ENCODE data around the gene SPIRE2. TPM values are rescaled to one million over a fixed set of nuclear protein-coding genes. Genes with fewer than 3 reads are reported as not detected.

SPIRE2 gene
- total and polyA plus RNA-seq, 2 experiments from 2014 or later, result 18.4 to 21.7 TPM

- H3K4me2 ChIP-seq, result no peak overlapping the region
- no peaks in the 10 kb centered on the region for H3K9me3 ChIP-seq (ENCODE audit: low read depth)
- TF ChIP-seq EZH2 (IDR thresholded peaks at IDR 0.05; ENCODE audit: borderline replicate concordance) (no peak), EZH2phosphoT487 (IDR thresholded peaks at IDR 0.05; ENCODE audit: low read depth, severe bottlenecking, unreplicated experiment) (no peak), CTCF (IDR thresholded peaks at IDR 0.05; ENCODE audit: poor library complexity) (no peak)
- no peaks in the 10 kb centered on the region for H3K27me3 ChIP-seq
- H3K79me2 ChIP-seq, result peaks cover 83% of the 10 kb centered on the region
- no peak for DNase-seq (ENCODE audit: low spot score)
- 94% methylated on average over 18 of the region's 18 CpGs for WGBS (ENCODE audit: low lambda C conversion rate, missing lambda C conversion rate)
- no peaks in the 10 kb centered on the region for H3K36me3 ChIP-seq (replicated peaks; ENCODE audit: insufficient read depth, low read depth)
- no peak overlapping the region for H3K4me3 ChIP-seq
- H2AFZ ChIP-seq, result no peak overlapping the region
- H3K27ac ChIP-seq, result no peak overlapping the region
- H3K4me1 ChIP-seq (ENCODE audit: insufficient read depth), result no peaks in the 10 kb centered on the region
- H4K20me1 ChIP-seq (ENCODE audit: insufficient read depth, poor library complexity, severe bottlenecking), result peaks cover 84% of the 10 kb centered on the region
- H3K9me2 ChIP-seq (replicated peaks; ENCODE audit: insufficient read depth), result no peaks in the 10 kb centered on the region
These were observed 52.4 kb downstream of the SPIRE2 start for GRCh38 chr16:89880477-89881367.

DNA sequence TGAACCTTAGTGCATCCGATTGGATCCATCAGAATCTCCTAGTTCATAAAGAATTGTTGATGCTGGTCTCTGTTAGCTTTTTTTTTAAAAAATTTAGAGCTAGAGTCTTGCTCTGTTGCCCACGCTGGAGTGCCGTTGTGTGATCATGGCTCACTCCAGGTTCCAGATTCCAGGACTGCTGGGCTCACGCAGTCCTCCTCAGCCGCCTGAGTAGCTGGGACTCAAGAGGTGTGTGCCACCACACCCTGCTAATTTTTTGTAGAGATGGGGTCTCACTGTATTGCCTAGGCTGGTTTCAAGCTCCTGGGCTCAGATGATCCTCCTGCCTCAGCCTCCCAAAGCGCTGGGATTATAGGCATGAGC is 53.1 kb downstream of the SPIRE2 start:
- peaks cover 77% of the 10 kb centered on the region for H3K79me2 ChIP-seq
- no peaks in the 10 kb centered on the region for H3K9me2 ChIP-seq (replicated peaks; ENCODE audit: insufficient read depth)
- H3K4me3 ChIP-seq, result no peak overlapping the region
- H3K27ac ChIP-seq, result no peak overlapping the region
- H3K36me3 ChIP-seq (replicated peaks; ENCODE audit: insufficient read depth, low read depth), result no peaks in the 10 kb centered on the region
- H3K27me3 ChIP-seq, result no peaks in the 10 kb centered on the region
- peaks cover 79% of the 10 kb centered on the region for H4K20me1 ChIP-seq (ENCODE audit: insufficient read depth, poor library complexity, severe bottlenecking)
- TF ChIP-seq EZH2 (IDR thresholded peaks at IDR 0.05; ENCODE audit: borderline replicate concordance) (no peak), EZH2phosphoT487 (IDR thresholded peaks at IDR 0.05; ENCODE audit: low read depth, severe bottlenecking, unreplicated experiment) (no peak), CTCF (IDR thresholded peaks at IDR 0.05; ENCODE audit: poor library complexity) (no peak)
- no peak overlapping the region for H2AFZ ChIP-seq
- no peak for DNase-seq (ENCODE audit: low spot score)
- 92% methylated on average over 6 of the region's 6 CpGs for WGBS (ENCODE audit: low lambda C conversion rate, missing lambda C conversion rate)
- H3K4me1 ChIP-seq (ENCODE audit: insufficient read depth), result no peaks in the 10 kb centered on the region
- H3K4me2 ChIP-seq, result no peak overlapping the region
- H3K9me3 ChIP-seq (ENCODE audit: low read depth), result no peaks in the 10 kb centered on the region

GRCh38 chr16:89883346-89884040 is 55.2 kb downstream of the SPIRE2 start:
- no peak overlapping the region for H2AFZ ChIP-seq
- WGBS (ENCODE audit: low lambda C conversion rate, missing lambda C conversion rate), result 97% methylated on average over 28 of the region's 28 CpGs
- H3K4me2 ChIP-seq, result no peak overlapping the region
- H3K36me3 ChIP-seq (replicated peaks; ENCODE audit: insufficient read depth, low read depth), result no peaks in the 10 kb centered on the region
- H3K4me1 ChIP-seq (ENCODE audit: insufficient read depth), result no peaks in the 10 kb centered on the region
- TF ChIP-seq EZH2 (IDR thresholded peaks at IDR 0.05; ENCODE audit: borderline replicate concordance), result no peak
- no peak for TF ChIP-seq CTCF (IDR thresholded peaks at IDR 0.05; ENCODE audit: poor library complexity)
- TF ChIP-seq EZH2phosphoT487 (IDR thresholded peaks at IDR 0.05; ENCODE audit: low read depth, severe bottlenecking, unreplicated experiment), result no peak
- no peaks in the 10 kb centered on the region for H3K9me2 ChIP-seq (replicated peaks; ENCODE audit: insufficient read depth)
- no peaks in the 10 kb centered on the region for H3K27me3 ChIP-seq
- H3K9me3 ChIP-seq (ENCODE audit: low read depth), result no peaks in the 10 kb centered on the region
- H3K4me3 ChIP-seq, result no peak overlapping the region
- no peak overlapping the region for H3K27ac ChIP-seq
- peaks cover 59% of the 10 kb centered on the region for H4K20me1 ChIP-seq (ENCODE audit: insufficient read depth, poor library complexity, severe bottlenecking)
- DNase-seq (ENCODE audit: low spot score), result no peak
- peaks cover 56% of the 10 kb centered on the region for H3K79me2 ChIP-seq

All from hepatocyte (in vitro differentiated cells).